ENCODE measurements around the gene EXOC6B.

DNA sequence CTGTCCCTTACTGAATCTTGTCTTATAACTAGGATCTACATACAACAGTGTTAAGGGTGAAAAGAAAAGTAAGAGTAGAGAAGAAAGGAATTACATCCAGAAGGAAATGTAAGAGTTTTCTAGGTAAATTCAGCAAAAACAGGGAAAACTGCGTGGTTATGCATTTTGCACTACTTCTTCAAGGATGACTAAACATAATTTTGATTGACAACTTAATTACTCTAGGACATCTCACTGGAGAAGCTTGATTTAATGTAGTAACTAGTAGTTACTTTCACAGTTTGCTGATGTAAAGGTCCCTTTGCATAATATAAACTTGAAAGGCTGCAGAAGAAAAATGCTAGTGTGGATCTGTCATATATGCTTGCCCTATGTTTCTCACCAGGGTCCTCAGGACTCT, 464.8 kb downstream of the EXOC6B start:
- no peak for TF ChIP-seq TEAD4 (IDR thresholded peaks at IDR 0.05)
- TF ChIP-seq EP300 (IDR thresholded peaks at IDR 0.05; ENCODE audit: borderline replicate concordance) = no peak
- TF ChIP-seq RAD21 (IDR thresholded peaks at IDR 0.05; ENCODE audit: low read depth) = no peak
- TF ChIP-seq TAF1 (IDR thresholded peaks at IDR 0.05; ENCODE audit: low read depth) = no peak
- no peak for TF ChIP-seq CEBPB (IDR thresholded peaks at IDR 0.05)
- TF ChIP-seq FOXM1 (IDR thresholded peaks at IDR 0.05; ENCODE audit: borderline replicate concordance, low read depth) = no peak
- TF ChIP-seq, protein P1, sequence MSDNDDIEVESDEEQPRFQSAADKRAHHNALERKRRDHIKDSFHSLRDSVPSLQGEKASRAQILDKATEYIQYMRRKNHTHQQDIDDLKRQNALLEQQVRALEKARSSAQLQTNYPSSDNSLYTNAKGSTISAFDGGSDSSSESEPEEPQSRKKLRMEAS (IDR thresholded peaks at IDR 0.05) = no peak
- TF ChIP-seq, protein P2, sequence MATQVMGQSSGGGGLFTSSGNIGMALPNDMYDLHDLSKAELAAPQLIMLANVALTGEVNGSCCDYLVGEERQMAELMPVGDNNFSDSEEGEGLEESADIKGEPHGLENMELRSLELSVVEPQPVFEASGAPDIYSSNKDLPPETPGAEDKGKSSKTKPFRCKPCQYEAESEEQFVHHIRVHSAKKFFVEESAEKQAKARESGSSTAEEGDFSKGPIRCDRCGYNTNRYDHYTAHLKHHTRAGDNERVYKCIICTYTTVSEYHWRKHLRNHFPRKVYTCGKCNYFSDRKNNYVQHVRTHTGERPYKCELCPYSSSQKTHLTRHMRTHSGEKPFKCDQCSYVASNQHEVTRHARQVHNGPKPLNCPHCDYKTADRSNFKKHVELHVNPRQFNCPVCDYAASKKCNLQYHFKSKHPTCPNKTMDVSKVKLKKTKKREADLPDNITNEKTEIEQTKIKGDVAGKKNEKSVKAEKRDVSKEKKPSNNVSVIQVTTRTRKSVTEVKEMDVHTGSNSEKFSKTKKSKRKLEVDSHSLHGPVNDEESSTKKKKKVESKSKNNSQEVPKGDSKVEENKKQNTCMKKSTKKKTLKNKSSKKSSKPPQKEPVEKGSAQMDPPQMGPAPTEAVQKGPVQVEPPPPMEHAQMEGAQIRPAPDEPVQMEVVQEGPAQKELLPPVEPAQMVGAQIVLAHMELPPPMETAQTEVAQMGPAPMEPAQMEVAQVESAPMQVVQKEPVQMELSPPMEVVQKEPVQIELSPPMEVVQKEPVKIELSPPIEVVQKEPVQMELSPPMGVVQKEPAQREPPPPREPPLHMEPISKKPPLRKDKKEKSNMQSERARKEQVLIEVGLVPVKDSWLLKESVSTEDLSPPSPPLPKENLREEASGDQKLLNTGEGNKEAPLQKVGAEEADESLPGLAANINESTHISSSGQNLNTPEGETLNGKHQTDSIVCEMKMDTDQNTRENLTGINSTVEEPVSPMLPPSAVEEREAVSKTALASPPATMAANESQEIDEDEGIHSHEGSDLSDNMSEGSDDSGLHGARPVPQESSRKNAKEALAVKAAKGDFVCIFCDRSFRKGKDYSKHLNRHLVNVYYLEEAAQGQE (IDR thresholded peaks at IDR 0.05; ENCODE audit: low read depth) = no peak
- TF ChIP-seq ZBTB7A (IDR thresholded peaks at IDR 0.05; ENCODE audit: low read depth) = no peak
- TF ChIP-seq EGR1 (IDR thresholded peaks at IDR 0.05) = no peak
- no peak for TF ChIP-seq YY1 (IDR thresholded peaks at IDR 0.05; ENCODE audit: low read depth)
- TF ChIP-seq CREB1 (IDR thresholded peaks at IDR 0.05; ENCODE audit: low read depth) = no peak
- no peak for TF ChIP-seq NFIC (IDR thresholded peaks at IDR 0.05)
